ENCODE measurements around the gene PVALB.

- TF ChIP-seq EZH2phosphoT487 (IDR thresholded peaks at IDR 0.05; ENCODE audit: borderline replicate concordance) (no peak), POLR2A (IDR thresholded peaks at IDR 0.05; ENCODE audit: borderline replicate concordance, extremely low read depth, insufficient read depth, insufficient read length) (no peak), EZH2 (IDR thresholded peaks at IDR 0.05) (no peak), REST (IDR thresholded peaks at IDR 0.05; ENCODE audit: low read depth) (no peak), EGR1 (IDR thresholded peaks at IDR 0.05; ENCODE audit: low read depth) (no peak), SP1 (IDR thresholded peaks at IDR 0.05; ENCODE audit: low read depth) (no peak), ZFX (IDR thresholded peaks at IDR 0.05) (no peak), TCF7L2 (IDR thresholded peaks at IDR 0.05; ENCODE audit: borderline replicate concordance, extremely low read depth, insufficient read depth, insufficient read length) (no peak), SRF (IDR thresholded peaks at IDR 0.05; ENCODE audit: low read depth) (no peak), CEBPB (IDR thresholded peaks at IDR 0.05; ENCODE audit: low read depth) (no peak)
- TF ChIP-seq, protein P1, sequence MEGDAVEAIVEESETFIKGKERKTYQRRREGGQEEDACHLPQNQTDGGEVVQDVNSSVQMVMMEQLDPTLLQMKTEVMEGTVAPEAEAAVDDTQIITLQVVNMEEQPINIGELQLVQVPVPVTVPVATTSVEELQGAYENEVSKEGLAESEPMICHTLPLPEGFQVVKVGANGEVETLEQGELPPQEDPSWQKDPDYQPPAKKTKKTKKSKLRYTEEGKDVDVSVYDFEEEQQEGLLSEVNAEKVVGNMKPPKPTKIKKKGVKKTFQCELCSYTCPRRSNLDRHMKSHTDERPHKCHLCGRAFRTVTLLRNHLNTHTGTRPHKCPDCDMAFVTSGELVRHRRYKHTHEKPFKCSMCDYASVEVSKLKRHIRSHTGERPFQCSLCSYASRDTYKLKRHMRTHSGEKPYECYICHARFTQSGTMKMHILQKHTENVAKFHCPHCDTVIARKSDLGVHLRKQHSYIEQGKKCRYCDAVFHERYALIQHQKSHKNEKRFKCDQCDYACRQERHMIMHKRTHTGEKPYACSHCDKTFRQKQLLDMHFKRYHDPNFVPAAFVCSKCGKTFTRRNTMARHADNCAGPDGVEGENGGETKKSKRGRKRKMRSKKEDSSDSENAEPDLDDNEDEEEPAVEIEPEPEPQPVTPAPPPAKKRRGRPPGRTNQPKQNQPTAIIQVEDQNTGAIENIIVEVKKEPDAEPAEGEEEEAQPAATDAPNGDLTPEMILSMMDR (IDR thresholded peaks at IDR 0.05 in 2 of 3, conservative IDR thresholded peaks at IDR 0.05 in 1 of 3; ENCODE audit: borderline replicate concordance in 1 of 3, insufficient read depth in 1 of 3, low read depth in 2 of 3, low read length in 2 of 3) = no peak
- TF ChIP-seq, protein P2, sequence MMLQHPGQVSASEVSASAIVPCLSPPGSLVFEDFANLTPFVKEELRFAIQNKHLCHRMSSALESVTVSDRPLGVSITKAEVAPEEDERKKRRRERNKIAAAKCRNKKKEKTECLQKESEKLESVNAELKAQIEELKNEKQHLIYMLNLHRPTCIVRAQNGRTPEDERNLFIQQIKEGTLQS (IDR thresholded peaks at IDR 0.05) = no peak
Measured at GRCh38 chr22:36803358-36803757, 13.5 kb downstream of the PVALB start.

Data from HCT116 (cell line).